Esophagus squamous epithelium (tissue), 5 donors: Measurements from ENCODE around the gene BARHL1. TPM values are rescaled to one million over a fixed set of nuclear protein-coding genes. Genes with fewer than 3 reads are reported as not detected.

Experiments used
- DNase-seq: peaks from one replicate; lab custom pipeline; 2025; lab: John Stamatoyannopoulos, UW
- H3K27ac ChIP-seq, 4 donors: fragments of 200-600 bp; sonication (generic); one replicate each; pipeline ENCODE4 v1.5.1; 2016 to 2019; ENCODE audit warnings: mild to moderate bottlenecking in 1 of 4
- H3K27me3 ChIP-seq, 4 donors: fragments of 200-600 bp; sonication (generic); 1 replicate in 3 of 4; 2 replicates in 1 of 4; pipeline versions ENCODE4 v1.5.1 to v1.6.0; 2017 to 2021; ENCODE audit warnings: antibody characterized with exemption in 1 of 4
- H3K36me3 ChIP-seq, 3 donors: fragments of 200-600 bp; sonication (generic); one replicate each; pipeline ENCODE4 v1.5.1; 2016 to 2019
- H3K4me1 ChIP-seq, 3 donors: fragments of 200-600 bp; sonication (generic); one replicate each; pipeline ENCODE4 v1.5.1; 2017 to 2019
- H3K4me3 ChIP-seq, 4 donors: fragments of 200-600 bp; sonication (generic); 1 replicate in 3 of 4; 2 replicates in 1 of 4; pipeline ENCODE4 v1.5.1; 2016 to 2019; ENCODE audit warnings: mild to moderate bottlenecking in 2 of 4, moderate library complexity in 1 of 4
- H3K9me3 ChIP-seq, 3 donors: fragments of 200-600 bp; sonication (generic); one replicate each; pipeline ENCODE4 v1.5.1; 2016 to 2019
- CTCF ChIP-seq, 6 experiments: fragments of 450-650 bp in 4 of 6; fragments of 200-600 bp in 2 of 6; sonication (generic) in 2 of 6; IDR thresholded peaks; one replicate each; pipeline ENCODE4 v1.5.1; 2016 to 2019; ENCODE audit warnings: antibody characterized with exemption in 6 of 6, mild to moderate bottlenecking in 4 of 6, moderate library complexity in 4 of 6
- POLR2A ChIP-seq, 4 donors: fragments of 450-650 bp; IDR thresholded peaks; one replicate each; pipeline ENCODE4 v1.6.1; 2017; ENCODE audit warnings: antibody characterized with exemption in 4 of 4, mild to moderate bottlenecking in 4 of 4, moderate library complexity in 3 of 4
- WGBS, 2 donors: methylation state at CpG; one replicate each; pipeline ENCODE4 v1.1.5; 2018; 5-methylcytosine and 5-hydroxymethylcytosine counted together
- intact Hi-C: fragments of 100-400 bp; cut with DNase I; formaldehyde crosslinking; loops from one replicate; pipeline ENCODE4 v1.15.0; 2022
- total RNA-seq, 4 donors: library from RNA; depleted of rRNA; stranded (reverse); fragments of >200 nt; gene quantifications; one replicate each; pipeline ENCODE4 v1.1.0, GENCODE V29; 2016
- donor health status: DM: yes; HTN: yes; CAD: no.

Gene BARHL1
- total RNA-seq, 4 donors from 2014 or later = not detected

GRCh38 chr9:132588501-132589147, 6.2 kb downstream of the BARHL1 start:
- peaks cover 39 to 93% (median 59%) of the 10 kb centered on the region in 4 donors for H3K27me3 ChIP-seq
- DNase-seq = no peak

GRCh38 chr9:132589148-132590036, 7.0 kb downstream of the BARHL1 start:
- Histone ChIP-seq H3K4me3 (no peak overlapping the region), H3K4me1 (peaks cover 0 to 36% (median 13%) of the 10 kb centered on the region in 3 donors), H3K27ac (no peak overlapping the region), H3K36me3 (peaks cover 0 to 15% (median 6%) of the 10 kb centered on the region in 3 donors), H3K27me3 (peaks cover 35 to 85% (median 53%) of the 10 kb centered on the region in 4 donors), H3K9me3 (no peaks in the 10 kb centered on the region)
- TF ChIP-seq CTCF (IDR thresholded peaks at IDR 0.05) (no peak), POLR2A (IDR thresholded peaks at IDR 0.05) (no peak)
- intact Hi-C loops = no loop called here
- DNase-seq = no peak
- WGBS, 2 donors = 12% methylated on average over 21 of the region's 83 CpGs; no CpG with 5 or more reads in 1 of the 2 donors

More at GRCh38 chr9:132588501-132589147, 6.2 kb downstream of the BARHL1 start:
- 0 to 8% methylated on average over 1 to 6 of the region's 28 CpGs for WGBS, 2 donors
- no peaks in the 10 kb centered on the region for H3K9me3 ChIP-seq
- H3K4me1 ChIP-seq = peaks cover 0 to 36% (median 13%) of the 10 kb centered on the region in 3 donors
- H3K36me3 ChIP-seq = peaks cover 0 to 7% (median 0%) of the 10 kb centered on the region in 3 donors
- intact Hi-C loops = no loop called here
- no peak overlapping the region for H3K4me3 ChIP-seq
- H3K27ac ChIP-seq = no peak overlapping the region
- no peak for TF ChIP-seq POLR2A (IDR thresholded peaks at IDR 0.05)
- no peak for TF ChIP-seq CTCF (IDR thresholded peaks at IDR 0.05)

GRCh38 chr9:132590037-132590317, 7.6 kb downstream of the BARHL1 start:
- peaks cover 0 to 36% (median 13%) of the 10 kb centered on the region in 3 donors for H3K4me1 ChIP-seq
- DNase-seq = no peak
- intact Hi-C loops = no loop called here
- no peak overlapping the region for H3K4me3 ChIP-seq
- H3K27me3 ChIP-seq = peaks cover 29 to 80% (median 47%) of the 10 kb centered on the region in 4 donors
- 8 to 15% methylated on average over 7 to 11 of the region's 17 CpGs for WGBS, 2 donors
- TF ChIP-seq CTCF (IDR thresholded peaks at IDR 0.05) (no peak), POLR2A (IDR thresholded peaks at IDR 0.05) (no peak)
- H3K36me3 ChIP-seq = peaks cover 0 to 21% (median 12%) of the 10 kb centered on the region in 3 donors
- no peak overlapping the region for H3K27ac ChIP-seq
- H3K9me3 ChIP-seq = no peaks in the 10 kb centered on the region

GRCh38 chr9:132590318-132591182, 8.1 kb downstream of the BARHL1 start:
- no peak for DNase-seq

More at GRCh38 chr9:132590318-132591182, 8.1 kb downstream of the BARHL1 start:
- Histone ChIP-seq H3K36me3 (peaks cover 0 to 27% (median 13%) of the 10 kb centered on the region in 3 donors), H3K27ac (no peak overlapping the region), H3K9me3 (no peaks in the 10 kb centered on the region), H3K4me1 (peaks cover 0 to 36% (median 13%) of the 10 kb centered on the region in 3 donors), H3K27me3 (peaks cover 23 to 74% (median 44%) of the 10 kb centered on the region in 4 donors), H3K4me3 (no peak overlapping the region)
- TF ChIP-seq CTCF (IDR thresholded peaks at IDR 0.05) (no peak), POLR2A (IDR thresholded peaks at IDR 0.05) (no peak)
- WGBS, 2 donors = 2 to 4% methylated on average over 12 to 13 of the region's 73 CpGs
- intact Hi-C loops = no loop called here
